ENCODE data around the gene TMEM147. TPM values are rescaled to one million over a fixed set of nuclear protein-coding genes. Genes with fewer than 3 reads are reported as not detected.

The TMEM147 gene
- polyA plus RNA-seq, 3 donors = 81.4 to 99.2 (median 94.4) TPM

GRCh38 chr19:35511337-35511736, 34.1 kb upstream of the TMEM147 start:
- DNase-seq (ENCODE audit: extremely low read depth in 1 of 11, low read depth in 9 of 11, low spot score in 4 of 11) = no peak

GRCh38 chr19:35512831-35513627, 32.4 kb upstream of the TMEM147 start:
- DNase-seq (ENCODE audit: extremely low read depth in 1 of 11, low read depth in 9 of 11, low spot score in 4 of 11) = no peak

GRCh38 chr19:35513628-35514281, 31.7 kb upstream of the TMEM147 start, which contains the start of gene DMKN:
DMKN (minus strand) TSS chr19:35513649; CDS start chr19:35513475, 174 bp downstream.
- no peak for DNase-seq (ENCODE audit: extremely low read depth in 1 of 11, low read depth in 9 of 11, low spot score in 4 of 11)

GRCh38 chr19:35514282-35514809, 31.1 kb upstream of the TMEM147 start:
- peak in 1 of 11 donors; percentile 6 for DNase-seq (ENCODE audit: extremely low read depth in 1 of 11, low read depth in 9 of 11, low spot score in 4 of 11)

- no peak for DNase-seq (ENCODE audit: extremely low read depth in 1 of 11, low read depth in 9 of 11, low spot score in 4 of 11)
Measured at GRCh38 chr19:35516310-35516709, 29.1 kb upstream of the TMEM147 start.

- no peak for DNase-seq (ENCODE audit: extremely low read depth in 1 of 11, low read depth in 9 of 11, low spot score in 4 of 11)
Measured at GRCh38 chr19:35517342-35517741, 28.1 kb upstream of the TMEM147 start.

- DNase-seq (ENCODE audit: extremely low read depth in 1 of 11, low read depth in 9 of 11, low spot score in 4 of 11) = no peak
Measured at GRCh38 chr19:35518313-35518712, 27.1 kb upstream of the TMEM147 start.

GRCh38 chr19:35519291-35519690, 26.1 kb upstream of the TMEM147 start:
- DNase-seq (ENCODE audit: extremely low read depth in 1 of 11, low read depth in 9 of 11, low spot score in 4 of 11) = no peak

GRCh38 chr19:35521124-35521743, 24.2 kb upstream of the TMEM147 start:
- DNase-seq (ENCODE audit: extremely low read depth in 1 of 11, low read depth in 9 of 11, low spot score in 4 of 11) = no peak

GRCh38 chr19:35522745-35523327, 22.6 kb upstream of the TMEM147 start:
- DNase-seq (ENCODE audit: extremely low read depth in 1 of 11, low read depth in 9 of 11, low spot score in 4 of 11) = no peak

- DNase-seq (ENCODE audit: extremely low read depth in 1 of 11, low read depth in 9 of 11, low spot score in 4 of 11) = no peak
Measured at GRCh38 chr19:35524181-35524837, 21.1 kb upstream of the TMEM147 start.

GRCh38 chr19:35525873-35526272, 19.6 kb upstream of the TMEM147 start:
- DNase-seq (ENCODE audit: extremely low read depth in 1 of 11, low read depth in 9 of 11, low spot score in 4 of 11) = no peak

- no peak for DNase-seq (ENCODE audit: extremely low read depth in 1 of 11, low read depth in 9 of 11, low spot score in 4 of 11)
Measured at GRCh38 chr19:35528218-35529038, 17.0 kb upstream of the TMEM147 start, which contains the start of gene SBSN. SBSN (minus strand) TSS chr19:35528311; CDS start chr19:35528281, 30 bp downstream.

GRCh38 chr19:35529241-35530218, 15.9 kb upstream of the TMEM147 start:
- no peak for DNase-seq (ENCODE audit: extremely low read depth in 1 of 11, low read depth in 9 of 11, low spot score in 4 of 11)

- no peak for DNase-seq (ENCODE audit: extremely low read depth in 1 of 11, low read depth in 9 of 11, low spot score in 4 of 11)
Measured at GRCh38 chr19:35531291-35531690, 14.1 kb upstream of the TMEM147 start.

GRCh38 chr19:35533201-35533821, 12.1 kb upstream of the TMEM147 start, which contains the start of gene GAPDHS:
GAPDHS (plus strand) TSS chr19:35533456; CDS start chr19:35533528, 72 bp downstream.
- DNase-seq (ENCODE audit: extremely low read depth in 1 of 11, low read depth in 9 of 11, low spot score in 4 of 11) = no peak
